OCI-LY1 (cell line): ENCODE measurements around the gene SYNPO2L.
"Not testable (repeated sequence)": the region's sequence is repeated elsewhere in the genome, so short reads cannot be mapped to it uniquely, and the experiment has no call there.

Experiments
- H2AFZ ChIP-seq: fragments of 200-600 bp; sonication (generic), shearing (Covaris generic); 2 replicates; pipeline ENCODE4 v1.6.0; 2014; ENCODE audit warnings: antibody characterized with exemption, mild to moderate bottlenecking, low read length
- H3F3A ChIP-seq: fragments of 200-600 bp; sonication (generic), shearing (Covaris generic); 2 replicates; pipeline ENCODE4 v1.6.0; 2014; ENCODE audit warnings: mild to moderate bottlenecking, antibody characterized with exemption, low read length, moderate library complexity; ENCODE audit not compliant: insufficient read depth
- H3K27ac ChIP-seq: fragments of 200-600 bp; sonication (generic); 2 replicates; pipeline ENCODE4 v1.5.1; 2014; ENCODE audit warnings: low read length, mixed run types, mild to moderate bottlenecking, low read depth; ENCODE audit not compliant: poor library complexity, severe bottlenecking
- H3K27me3 ChIP-seq: fragments of 200-600 bp; sonication (generic); 2 replicates; pipeline ENCODE4 v1.6.0; 2014; ENCODE audit warnings: antibody characterized with exemption, mild to moderate bottlenecking, low read length, moderate library complexity; ENCODE audit not compliant: insufficient read depth
- H3K36me3 ChIP-seq: fragments of 200-600 bp; sonication (generic); 2 replicates; pipeline ENCODE4 v1.6.1; 2014; ENCODE audit warnings: mild to moderate bottlenecking, antibody characterized with exemption, low read length, moderate library complexity, mixed read lengths; ENCODE audit not compliant: insufficient read depth
- H3K4me1 ChIP-seq: fragments of 200-600 bp; sonication (generic); 2 replicates; pipeline ENCODE4 v1.5.1; 2014; ENCODE audit warnings: mild to moderate bottlenecking, low read length, moderate library complexity; ENCODE audit not compliant: insufficient read depth, severe bottlenecking
- H3K4me2 ChIP-seq: fragments of 200-600 bp; sonication (generic), shearing (Covaris generic); 2 replicates; pipeline ENCODE4 v1.6.1; 2014; ENCODE audit warnings: low read length
- H3K4me3 ChIP-seq: fragments of 200-600 bp; sonication (generic); 2 replicates; pipeline ENCODE4 v1.5.1; 2014; ENCODE audit warnings: low read length, low read depth, mild to moderate bottlenecking, mixed read lengths; ENCODE audit not compliant: poor library complexity, severe bottlenecking
- H3K79me2 ChIP-seq: fragments of 200-600 bp; shearing (Covaris generic); 2 replicates; pipeline ENCODE4 v1.6.1; 2016; ENCODE audit warnings: mixed run types, low read length, mixed read lengths; ENCODE audit not compliant: insufficient read depth
- H3K9ac ChIP-seq: fragments of 200-600 bp; sonication (generic), shearing (Covaris generic); 2 replicates; pipeline ENCODE4 v1.6.1; 2014; ENCODE audit warnings: mild to moderate bottlenecking, low read length, mixed read lengths
- H3K9me2 ChIP-seq: fragments of 200-600 bp; sonication (generic), shearing (Covaris generic); 2 replicates; pipeline ENCODE4 v1.6.1; 2014; ENCODE audit warnings: low read depth, mild to moderate bottlenecking, low read length, mixed read lengths
- H3K9me3 ChIP-seq: fragments of 200-600 bp; shearing (Covaris generic); 2 replicates; pipeline ENCODE4 v1.6.1; 2014; ENCODE audit warnings: low read length, mixed read lengths
- H4K20me1 ChIP-seq: fragments of 200-600 bp; sonication (generic), shearing (Covaris generic); 2 replicates; pipeline ENCODE4 v1.6.0; 2016; ENCODE audit warnings: mild to moderate bottlenecking, low read length; ENCODE audit not compliant: insufficient read depth
- CTCF ChIP-seq: fragments of 200-600 bp; sonication (generic), shearing (Covaris generic); IDR thresholded peaks from 2 replicates; pipeline ENCODE4 v1.5.1; 2017; ENCODE audit warnings: mild to moderate bottlenecking, antibody characterized with exemption, low read length, moderate library complexity, mixed read lengths
- EZH2 ChIP-seq: fragments of 200-600 bp; sonication (generic), shearing (Covaris generic); IDR thresholded peaks from 2 replicates; pipeline ENCODE4 v1.8.0; 2017; ENCODE audit warnings: borderline replicate concordance, mixed run types, mild to moderate bottlenecking, antibody characterized with exemption, low read length, moderate library complexity, mixed read lengths

SYNPO2L gene

GRCh38 chr10:73625004-73625883, 30.6 kb downstream of the SYNPO2L start:
- Histone ChIP-seq H3K27me3 (no peaks in the 10 kb centered on the region), H3K4me1 (peaks cover 25% of the 10 kb centered on the region), H3K9ac (peak overlapping the region; percentile 90), H3K36me3 (no peaks in the 10 kb centered on the region), H3K27ac (peak overlapping the region; percentile 5), H2AFZ (peak overlapping the region; percentile 65), H3F3A (no peaks in the 10 kb centered on the region), H3K4me2 (peak overlapping the region; percentile 88), H3K4me3 (peak overlapping the region; percentile 90), H3K9me2 (no peaks in the 10 kb centered on the region), H3K79me2 (no peaks in the 10 kb centered on the region), H4K20me1 (no peaks in the 10 kb centered on the region), H3K9me3 (no peaks in the 10 kb centered on the region)
- TF ChIP-seq EZH2 (no peak), CTCF (no peak)

DNA sequence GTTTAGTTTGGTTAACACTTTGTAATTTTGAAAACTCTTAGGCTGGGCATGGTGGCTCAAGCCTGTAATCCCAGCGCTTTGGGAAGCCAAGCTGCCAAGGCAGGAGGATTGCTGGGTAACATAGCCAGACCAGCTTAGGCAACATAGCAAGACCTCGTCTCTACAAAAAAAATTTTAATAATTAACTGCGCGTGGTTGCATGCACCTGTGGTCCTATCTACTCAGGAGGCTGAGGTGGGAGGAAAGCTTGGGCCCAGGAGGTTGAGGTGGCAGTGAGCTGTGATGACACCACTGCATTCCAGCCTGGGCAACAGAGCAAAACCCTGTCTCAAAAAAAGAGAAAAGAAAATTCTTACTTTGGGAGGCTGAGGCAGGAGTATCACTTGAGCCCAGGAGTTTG, 32.8 kb downstream of the SYNPO2L start:
- Histone ChIP-seq H3K9ac (no peak overlapping the region), H3K27me3 (no peaks in the 10 kb centered on the region), H3K4me1 (peaks cover 25% of the 10 kb centered on the region), H2AFZ (no peak overlapping the region), H3K4me3 (no peak overlapping the region), H3K9me3 (no peaks in the 10 kb centered on the region), H3K4me2 (no peak overlapping the region), H3K9me2 (no peaks in the 10 kb centered on the region), H3K27ac (no peak overlapping the region), H3K79me2 (no peaks in the 10 kb centered on the region), H3K36me3 (no peaks in the 10 kb centered on the region), H3F3A (no peaks in the 10 kb centered on the region), H4K20me1 (no peaks in the 10 kb centered on the region)
- TF ChIP-seq EZH2: no peak
- TF ChIP-seq CTCF: no peak

- H3K9me3 ChIP-seq, H4K20me1 ChIP-seq, H3K36me3 ChIP-seq, H3K4me3 ChIP-seq, H3K27me3 ChIP-seq, H3K27ac ChIP-seq, H3K79me2 ChIP-seq, H3K9ac ChIP-seq, H3K4me2 ChIP-seq, H3K9me2 ChIP-seq, H3K4me1 ChIP-seq, H2AFZ ChIP-seq, H3F3A ChIP-seq: not testable (repeated sequence)
Measured at GRCh38 chr10:73620974-73621373, 34.9 kb downstream of the SYNPO2L start.

DNA sequence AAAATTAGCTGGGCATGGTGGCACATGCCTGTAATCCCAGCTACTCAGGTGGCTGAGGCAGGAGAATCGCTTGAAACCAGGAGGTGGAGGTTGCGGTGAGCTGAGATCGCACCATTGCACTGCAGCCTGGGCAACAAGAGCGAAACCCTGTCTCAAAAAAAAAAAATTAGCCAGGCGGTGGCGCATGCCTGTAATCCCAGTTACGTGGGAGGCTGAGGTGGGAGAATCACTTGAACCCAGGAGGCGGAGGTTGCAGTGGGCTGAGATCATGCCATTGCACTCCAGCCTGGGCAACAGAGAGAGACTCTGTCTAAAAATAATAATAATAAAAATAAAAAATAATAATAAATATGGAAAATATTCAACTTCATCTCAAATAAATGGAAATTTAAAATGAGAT, 38.7 kb downstream of the SYNPO2L start:
- not testable (repeated sequence) for H3K9ac ChIP-seq, H3K27ac ChIP-seq, H3K4me2 ChIP-seq, H3K27me3 ChIP-seq, H3K9me2 ChIP-seq, H3K9me3 ChIP-seq, H4K20me1 ChIP-seq, H2AFZ ChIP-seq, H3K4me1 ChIP-seq, H3K36me3 ChIP-seq, H3F3A ChIP-seq, H3K79me2 ChIP-seq, H3K4me3 ChIP-seq
